Gastroesophageal sphincter (tissue), 4 donors: ENCODE results near the gene RESF1. TPM values are rescaled to one million over a fixed set of nuclear protein-coding genes. Genes with fewer than 3 reads are reported as not detected.

ENCODE experiments used
- ATAC-seq: fragments of 150-250 bp; one replicate; pipeline ENCODE4 v1.9.1; 2016; ENCODE audit warnings: mild to moderate bottlenecking, moderate library complexity
- H3K27ac ChIP-seq, 4 donors: fragments of 200-600 bp; sonication (generic) in 3 of 4; 1 replicate in 3 of 4; 2 replicates in 1 of 4; pipeline ENCODE4 v1.5.1; 2016 to 2019
- H3K27me3 ChIP-seq: fragments of 200-600 bp; sonication (generic); one replicate; pipeline ENCODE4 v1.5.1; 2019
- H3K36me3 ChIP-seq, 2 donors: fragments of 200-600 bp; sonication (generic); one replicate each; pipeline ENCODE4 v1.5.1; 2019; ENCODE audit warnings: control low read depth in 1 of 2
- H3K4me1 ChIP-seq, 3 donors: fragments of 200-600 bp; sonication (generic); 1 replicate in 2 of 3; 2 replicates in 1 of 3; pipeline ENCODE4 v1.5.1; 2016 to 2019; ENCODE audit warnings: control low read depth in 2 of 3
- H3K4me3 ChIP-seq, 2 donors: fragments of 200-600 bp; sonication (generic); one replicate each; pipeline ENCODE4 v1.5.1; 2019; ENCODE audit warnings: mild to moderate bottlenecking in 1 of 2, moderate library complexity in 1 of 2
- H3K9me3 ChIP-seq, 3 donors: fragments of 200-600 bp; sonication (generic); one replicate each; pipeline ENCODE4 v1.5.1; 2017 to 2019; ENCODE audit warnings: control low read depth in 2 of 3
- EP300 ChIP-seq: sonication (generic); formaldehyde crosslinking; IDR thresholded peaks from one replicate; pipeline ENCODE4 v1.6.1; 2017; ENCODE audit warnings: antibody characterized with exemption, mild to moderate bottlenecking
- POLR2A ChIP-seq, 2 donors: fragments of 450-650 bp; IDR thresholded peaks; one replicate each; pipeline ENCODE4 v1.6.1; 2017; ENCODE audit warnings: antibody characterized with exemption in 2 of 2, mild to moderate bottlenecking in 2 of 2, moderate library complexity in 1 of 2
- POLR2AphosphoS5 ChIP-seq: sonication (generic); formaldehyde crosslinking; IDR thresholded peaks from one replicate; pipeline ENCODE4 v1.6.1; 2017; ENCODE audit warnings: antibody characterized with exemption
- WGBS, 2 donors: methylation state at CpG; one replicate each; pipeline ENCODE4 v1.1.5; 2018; ENCODE audit warnings: low coverage in 1 of 2; 5-methylcytosine and 5-hydroxymethylcytosine counted together
- total RNA-seq, 4 donors: library from RNA; depleted of rRNA; stranded (reverse); fragments of >200 nt; gene quantifications; one replicate each; pipeline ENCODE4 v1.1.0, GENCODE V29; 2016
- TF ChIP-seq, protein P1 (sequence below), 4 experiments: fragments of 200-600 bp in 2 of 4; fragments of 450-650 bp in 2 of 4; sonication (generic) in 1 of 4; IDR thresholded peaks; one replicate each; pipeline ENCODE4 v1.5.1; 2017 to 2019; ENCODE audit warnings: antibody characterized with exemption in 4 of 4, mild to moderate bottlenecking in 2 of 4, moderate library complexity in 2 of 4

The RESF1 gene
- total RNA-seq, 4 donors from 2014 or later, result 29.0 to 52.0 (median 48.1) TPM

DNA sequence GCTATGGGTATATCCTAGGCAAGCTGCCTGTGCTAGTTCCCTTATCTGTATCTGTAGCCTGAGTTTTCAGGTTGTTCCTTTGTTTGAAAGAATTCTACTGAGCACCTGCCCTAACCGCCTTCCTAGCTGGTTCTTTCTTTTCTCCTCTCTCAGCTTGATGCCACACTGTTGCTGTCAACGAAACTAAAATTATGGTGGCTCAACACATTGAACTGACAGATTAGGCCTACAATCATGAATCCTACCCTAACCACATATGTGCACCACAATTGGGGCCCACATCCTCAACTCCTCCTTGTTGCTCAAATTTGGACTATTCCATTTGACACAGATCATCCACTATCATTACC lies 36.2 kb upstream of the RESF1 start:
- no peaks in the 10 kb centered on the region for H3K36me3 ChIP-seq
- H3K27me3 ChIP-seq, result no peaks in the 10 kb centered on the region
- no peak overlapping the region for H3K27ac ChIP-seq
- no peaks in the 10 kb centered on the region for H3K4me1 ChIP-seq
- WGBS, 2 donors, result 94 to 100% methylated on average over 1 to 2 of the region's 2 CpGs
- no peak for TF ChIP-seq EP300
- TF ChIP-seq, protein P1, sequence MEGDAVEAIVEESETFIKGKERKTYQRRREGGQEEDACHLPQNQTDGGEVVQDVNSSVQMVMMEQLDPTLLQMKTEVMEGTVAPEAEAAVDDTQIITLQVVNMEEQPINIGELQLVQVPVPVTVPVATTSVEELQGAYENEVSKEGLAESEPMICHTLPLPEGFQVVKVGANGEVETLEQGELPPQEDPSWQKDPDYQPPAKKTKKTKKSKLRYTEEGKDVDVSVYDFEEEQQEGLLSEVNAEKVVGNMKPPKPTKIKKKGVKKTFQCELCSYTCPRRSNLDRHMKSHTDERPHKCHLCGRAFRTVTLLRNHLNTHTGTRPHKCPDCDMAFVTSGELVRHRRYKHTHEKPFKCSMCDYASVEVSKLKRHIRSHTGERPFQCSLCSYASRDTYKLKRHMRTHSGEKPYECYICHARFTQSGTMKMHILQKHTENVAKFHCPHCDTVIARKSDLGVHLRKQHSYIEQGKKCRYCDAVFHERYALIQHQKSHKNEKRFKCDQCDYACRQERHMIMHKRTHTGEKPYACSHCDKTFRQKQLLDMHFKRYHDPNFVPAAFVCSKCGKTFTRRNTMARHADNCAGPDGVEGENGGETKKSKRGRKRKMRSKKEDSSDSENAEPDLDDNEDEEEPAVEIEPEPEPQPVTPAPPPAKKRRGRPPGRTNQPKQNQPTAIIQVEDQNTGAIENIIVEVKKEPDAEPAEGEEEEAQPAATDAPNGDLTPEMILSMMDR (IDR thresholded peaks at IDR 0.05), result no peak
- TF ChIP-seq POLR2AphosphoS5, result no peak
- TF ChIP-seq POLR2A (IDR thresholded peaks at IDR 0.05), result no peak
- ATAC-seq, result no peak
- no peak overlapping the region for H3K4me3 ChIP-seq
- peaks cover 0 to 21% (median 0%) of the 10 kb centered on the region in 3 donors for H3K9me3 ChIP-seq

DNA sequence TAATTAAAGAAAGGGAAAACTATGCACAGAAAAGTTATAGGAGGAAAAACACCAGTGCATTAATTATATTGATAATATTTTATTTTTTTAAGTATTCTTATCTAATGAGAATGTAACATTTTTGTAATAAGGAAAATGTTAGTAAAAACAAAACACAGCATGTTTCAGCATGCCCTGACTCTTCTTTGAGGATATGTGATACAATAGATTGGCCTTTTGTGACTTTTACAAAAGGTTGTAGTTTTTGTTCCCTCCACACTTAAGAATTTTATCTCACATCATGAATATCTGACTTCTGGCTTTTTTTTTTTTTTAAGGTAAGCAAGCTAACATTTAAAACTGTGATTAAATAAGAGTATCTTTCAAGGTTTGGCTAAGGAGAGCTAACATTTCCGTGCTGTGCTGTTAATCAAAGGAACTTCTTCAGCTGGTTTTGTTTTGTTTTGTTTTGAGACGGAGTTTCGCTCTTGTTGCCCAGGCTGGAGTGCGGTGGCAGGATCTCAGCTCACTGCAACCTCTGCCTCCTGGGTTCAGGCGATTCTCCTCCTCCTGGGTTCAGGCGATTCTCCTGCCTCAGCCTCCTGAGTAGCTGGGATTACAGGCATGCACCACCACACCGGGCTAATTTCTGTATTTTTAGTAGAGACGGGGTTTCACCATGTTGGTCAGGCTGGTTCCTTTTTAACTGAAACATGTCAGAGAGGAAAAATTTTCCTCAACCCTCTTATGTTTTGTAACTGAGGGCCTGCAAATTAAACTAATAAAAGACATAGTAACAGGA lies 30.8 kb upstream of the RESF1 start:
- TF ChIP-seq POLR2AphosphoS5 (no peak), POLR2A (IDR thresholded peaks at IDR 0.05) (no peak), EP300 (no peak)
- TF ChIP-seq, protein P1 (IDR thresholded peaks at IDR 0.05), result no peak
- Histone ChIP-seq H3K9me3 (peaks cover 0 to 3% (median 0%) of the 10 kb centered on the region in 3 donors), H3K4me3 (no peak overlapping the region), H3K27ac (no peak overlapping the region), H3K4me1 (no peaks in the 10 kb centered on the region), H3K27me3 (peaks cover 10% of the 10 kb centered on the region), H3K36me3 (no peaks in the 10 kb centered on the region)
- ATAC-seq, result no peak
- 68 to 71% methylated on average over 3 of the region's 8 CpGs for WGBS, 2 donors

DNA sequence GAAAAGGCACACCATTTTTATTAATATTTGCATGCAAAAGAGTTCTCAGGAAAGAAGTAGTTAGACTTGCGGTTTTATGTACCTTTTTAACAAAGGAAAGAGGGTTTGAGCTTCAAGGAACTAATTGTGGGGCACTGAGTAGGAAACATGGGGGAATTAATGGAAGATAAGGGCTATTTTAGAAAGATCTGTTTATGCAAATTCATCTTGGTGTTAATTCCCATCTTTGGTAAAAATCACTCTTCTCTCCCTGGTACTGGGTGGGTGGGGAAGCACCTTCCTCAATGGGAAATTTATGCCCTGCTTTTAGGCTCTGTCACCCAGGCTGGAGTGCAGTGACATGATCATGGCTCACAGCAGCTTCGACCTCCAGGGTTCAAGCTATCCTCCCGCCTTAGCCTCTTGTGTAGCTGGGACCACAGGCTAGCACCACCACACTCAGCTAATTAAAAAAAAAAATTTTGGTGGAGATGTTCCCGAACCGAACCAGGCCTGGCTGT lies 30.1 kb upstream of the RESF1 start:
- Histone ChIP-seq H3K27ac (no peak overlapping the region), H3K4me3 (no peak overlapping the region), H3K4me1 (no peaks in the 10 kb centered on the region), H3K27me3 (peaks cover 10% of the 10 kb centered on the region), H3K36me3 (no peaks in the 10 kb centered on the region), H3K9me3 (no peaks in the 10 kb centered on the region)
- TF ChIP-seq, protein P1 (IDR thresholded peaks at IDR 0.05), result no peak
- TF ChIP-seq EP300 (no peak), POLR2AphosphoS5 (no peak), POLR2A (IDR thresholded peaks at IDR 0.05) (no peak)
- ATAC-seq, result no peak
- WGBS, 2 donors, result 73 to 81% methylated on average over 3 to 5 of the region's 5 CpGs

DNA sequence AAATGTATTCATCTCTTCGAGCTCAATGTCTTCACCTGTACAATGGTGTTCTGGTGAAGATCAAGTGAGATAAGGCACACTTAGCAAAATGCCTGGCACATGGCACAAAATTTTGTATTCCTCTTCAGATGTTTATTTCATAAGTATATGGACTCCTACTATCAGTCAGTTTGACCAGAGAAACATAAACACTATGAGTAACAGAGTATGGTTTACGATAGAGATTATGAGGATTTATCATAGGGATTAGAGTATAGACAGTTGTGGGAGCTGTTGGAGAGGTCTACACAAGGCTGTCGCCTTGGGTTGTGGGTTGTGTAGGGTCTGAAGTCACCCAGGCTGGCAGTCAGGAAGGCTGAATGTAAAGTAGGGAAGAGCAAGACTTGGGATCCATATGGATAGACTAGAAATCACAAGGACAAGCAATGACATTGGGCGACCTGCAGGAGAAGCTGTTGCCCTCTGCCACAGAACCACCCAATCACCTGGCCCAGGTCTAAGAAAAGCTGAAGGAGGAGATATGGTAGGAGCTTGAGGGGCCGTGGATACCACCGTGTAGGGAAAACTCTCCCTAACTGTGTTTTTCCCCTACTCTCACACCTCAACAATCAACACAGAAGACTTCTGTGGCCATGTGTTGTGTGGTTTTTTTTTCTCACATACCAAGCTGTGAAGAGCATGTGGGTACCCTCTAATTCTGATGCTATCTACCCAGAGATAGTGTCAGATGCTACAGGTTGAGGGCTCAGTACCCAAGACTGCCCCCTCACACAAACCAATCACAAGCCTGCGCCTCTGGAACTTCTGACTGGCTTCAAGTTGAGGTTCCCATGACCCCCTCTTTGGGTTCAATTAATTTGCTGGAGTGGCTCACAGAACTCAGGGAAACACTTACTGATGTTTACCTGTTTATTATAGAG lies 27.2 kb upstream of the RESF1 start:
- no peak for ATAC-seq
- H3K27ac ChIP-seq, result no peak overlapping the region
- WGBS, 2 donors, result 45 to 63% methylated on average over 6 to 7 of the region's 7 CpGs
- TF ChIP-seq EP300 (no peak), POLR2A (IDR thresholded peaks at IDR 0.05) (no peak), POLR2AphosphoS5 (no peak)
- TF ChIP-seq, protein P1 (IDR thresholded peaks at IDR 0.05), result no peak
- H3K27me3 ChIP-seq, result peaks cover 10% of the 10 kb centered on the region
- no peak overlapping the region for H3K4me3 ChIP-seq
- no peaks in the 10 kb centered on the region for H3K9me3 ChIP-seq
- no peaks in the 10 kb centered on the region for H3K4me1 ChIP-seq
- H3K36me3 ChIP-seq, result no peaks in the 10 kb centered on the region
